SU-DHL-6 (cell line): Measurements from ENCODE around the gene ETDC.
"Not testable (repeated sequence)": the region's sequence is repeated elsewhere in the genome, so short reads cannot be mapped to it uniquely, and the experiment has no call there.

Experiments
- EZH2phosphoT487 ChIP-seq: fragments of 200-600 bp; sonication (generic), shearing (Covaris generic); conservative IDR thresholded peaks from 2 replicates; pipeline ENCODE4 v1.6.1; 2018; ENCODE audit warnings: mild to moderate bottlenecking, antibody characterized with exemption, low read length, moderate library complexity, mixed read lengths
- TF ChIP-seq, protein P1 (sequence below): fragments of 200-600 bp; sonication (generic); IDR thresholded peaks from one replicate; pipeline ENCODE4 v1.5.1; 2017; ENCODE audit warnings: antibody characterized with exemption, mild to moderate bottlenecking, low read length, moderate library complexity; ENCODE audit not compliant: insufficient read depth, poor library complexity, severe bottlenecking

DNA sequence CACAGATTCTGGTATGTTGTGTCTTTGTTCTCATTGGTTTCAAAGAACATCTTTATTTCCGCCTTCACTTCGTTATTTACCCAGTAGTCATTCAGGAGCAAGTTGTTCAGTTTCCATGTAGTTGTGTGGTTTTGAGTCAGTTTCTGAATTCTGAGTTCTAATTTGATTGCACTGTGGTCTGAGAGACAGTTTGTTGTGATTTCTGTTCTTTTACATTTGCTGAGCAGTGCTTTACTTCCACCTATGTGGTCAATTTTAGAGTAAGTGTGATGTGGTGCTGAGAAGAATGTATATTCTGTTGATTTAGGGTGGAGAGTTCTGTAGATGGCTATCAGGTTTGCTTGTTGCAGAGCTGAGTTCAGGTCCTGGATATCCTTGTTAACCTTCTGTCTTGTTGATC, 48.3 kb upstream of the ETDC start:
- TF ChIP-seq, protein P1, sequence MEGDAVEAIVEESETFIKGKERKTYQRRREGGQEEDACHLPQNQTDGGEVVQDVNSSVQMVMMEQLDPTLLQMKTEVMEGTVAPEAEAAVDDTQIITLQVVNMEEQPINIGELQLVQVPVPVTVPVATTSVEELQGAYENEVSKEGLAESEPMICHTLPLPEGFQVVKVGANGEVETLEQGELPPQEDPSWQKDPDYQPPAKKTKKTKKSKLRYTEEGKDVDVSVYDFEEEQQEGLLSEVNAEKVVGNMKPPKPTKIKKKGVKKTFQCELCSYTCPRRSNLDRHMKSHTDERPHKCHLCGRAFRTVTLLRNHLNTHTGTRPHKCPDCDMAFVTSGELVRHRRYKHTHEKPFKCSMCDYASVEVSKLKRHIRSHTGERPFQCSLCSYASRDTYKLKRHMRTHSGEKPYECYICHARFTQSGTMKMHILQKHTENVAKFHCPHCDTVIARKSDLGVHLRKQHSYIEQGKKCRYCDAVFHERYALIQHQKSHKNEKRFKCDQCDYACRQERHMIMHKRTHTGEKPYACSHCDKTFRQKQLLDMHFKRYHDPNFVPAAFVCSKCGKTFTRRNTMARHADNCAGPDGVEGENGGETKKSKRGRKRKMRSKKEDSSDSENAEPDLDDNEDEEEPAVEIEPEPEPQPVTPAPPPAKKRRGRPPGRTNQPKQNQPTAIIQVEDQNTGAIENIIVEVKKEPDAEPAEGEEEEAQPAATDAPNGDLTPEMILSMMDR = not testable (repeated sequence)
- not testable (repeated sequence) for TF ChIP-seq EZH2phosphoT487
